ENCODE data around the gene SLIT1. TPM values are rescaled to one million over a fixed set of nuclear protein-coding genes. Genes with fewer than 3 reads are reported as not detected.

SLIT1 gene
- total and polyA plus RNA-seq, 2 of the 8 experiments (the other 6 are each of a cell fraction or from before 2014, with no cell fraction given) = 0.70 to 0.88 TPM

DNA sequence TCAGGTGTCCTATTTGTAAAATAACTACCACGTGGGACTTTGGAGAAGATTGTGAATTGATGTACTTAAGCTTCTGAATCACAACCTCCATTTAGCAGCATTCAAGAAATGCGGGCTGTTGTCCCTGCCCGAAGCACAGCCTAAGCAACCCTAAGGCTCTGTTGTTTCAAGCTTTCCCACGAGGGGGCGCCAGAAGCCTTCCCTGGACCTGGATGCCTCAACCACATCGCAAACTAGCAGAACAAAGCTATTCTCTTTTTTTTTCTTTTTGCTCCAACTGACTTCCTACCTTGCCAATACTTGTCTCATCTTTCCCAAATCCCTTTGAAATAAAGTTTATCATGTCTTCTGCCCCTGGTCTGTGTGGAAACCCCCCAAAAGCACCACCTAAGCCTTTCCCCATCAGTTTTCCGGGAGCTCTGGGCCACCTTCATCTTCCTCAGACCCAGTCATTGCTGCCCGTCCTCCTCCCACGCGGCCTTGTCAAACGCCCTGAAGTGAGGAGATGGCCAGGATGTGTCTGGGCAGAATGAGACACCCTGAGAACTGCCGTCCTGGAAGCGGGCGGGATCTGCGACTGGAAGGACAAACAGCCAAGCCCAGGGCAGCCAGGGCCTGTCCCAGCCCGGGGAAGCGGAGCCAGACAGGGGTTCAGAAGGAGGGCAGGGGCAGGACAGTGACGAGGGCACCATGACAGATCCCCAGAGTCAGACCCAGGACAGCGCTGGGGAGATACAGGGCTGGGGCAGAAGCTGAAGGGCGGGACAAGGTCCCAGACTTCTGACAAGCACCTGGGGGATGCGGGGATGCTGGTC, 112.7 kb downstream of the SLIT1 start (continued):
- TF ChIP-seq YY1 (IDR thresholded peaks at IDR 0.05; ENCODE audit: low read depth, low read length) = no peak
- no peak for TF ChIP-seq POLR2AphosphoS5 (IDR thresholded peaks at IDR 0.05; ENCODE audit: low read depth, low read length)
- TF ChIP-seq CHD1 (IDR thresholded peaks at IDR 0.05; ENCODE audit: low read depth, low read length) = no peak
- TF ChIP-seq CTBP2 (IDR thresholded peaks at IDR 0.05; ENCODE audit: borderline replicate concordance, insufficient read depth, insufficient read length, low read length) = no peak
- peak in 1 of 2 experiments; percentile 22; a peak in 1 of 3 replicates for TF ChIP-seq EP300 (IDR thresholded peaks at IDR 0.05; ENCODE audit: borderline replicate concordance in 1 of 2, low read depth in 2 of 2, low read length in 2 of 2)
- no peak for TF ChIP-seq CBX8 (IDR thresholded peaks at IDR 0.05; ENCODE audit: borderline replicate concordance, low read depth, low read length)
- peak; percentile 36; the same call in 1 of the 2 replicates for TF ChIP-seq GABPA (IDR thresholded peaks at IDR 0.05; ENCODE audit: borderline replicate concordance, insufficient read depth, low read length)
- TF ChIP-seq POLR2A (IDR thresholded peaks at IDR 0.05; ENCODE audit: control extremely low read depth in 1 of 2, low read depth in 2 of 2, low read length in 2 of 2) = no peak
- TF ChIP-seq, protein P1, sequence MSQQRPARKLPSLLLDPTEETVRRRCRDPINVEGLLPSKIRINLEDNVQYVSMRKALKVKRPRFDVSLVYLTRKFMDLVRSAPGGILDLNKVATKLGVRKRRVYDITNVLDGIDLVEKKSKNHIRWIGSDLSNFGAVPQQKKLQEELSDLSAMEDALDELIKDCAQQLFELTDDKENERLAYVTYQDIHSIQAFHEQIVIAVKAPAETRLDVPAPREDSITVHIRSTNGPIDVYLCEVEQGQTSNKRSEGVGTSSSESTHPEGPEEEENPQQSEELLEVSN (IDR thresholded peaks at IDR 0.05) = no peak
- no peak for TF ChIP-seq BACH1 (IDR thresholded peaks at IDR 0.05; ENCODE audit: low read length)
- TF ChIP-seq FOSL1 (IDR thresholded peaks at IDR 0.05; ENCODE audit: insufficient read depth, low read depth, low read length) = no peak
- TF ChIP-seq BCL11A (IDR thresholded peaks at IDR 0.05; ENCODE audit: low read depth in 2 of 2, low read length in 2 of 2) = no peak
- no peak for TF ChIP-seq TCF12 (IDR thresholded peaks at IDR 0.05; ENCODE audit: low read depth, low read length)
- no peak for TF ChIP-seq SIN3A (conservative IDR thresholded peaks at IDR 0.05 in 1 of 2, IDR thresholded peaks at IDR 0.05 in 1 of 2; ENCODE audit: low read depth in 1 of 2, low read length in 2 of 2)
- TF ChIP-seq ASH2L (IDR thresholded peaks at IDR 0.05; ENCODE audit: low read length) = no peak
- no peak for TF ChIP-seq PHF8 (conservative IDR thresholded peaks at IDR 0.05; ENCODE audit: low read depth, low read length)
- no peak for TF ChIP-seq NRF1 (IDR thresholded peaks at IDR 0.05; ENCODE audit: low read depth, low read length)
- no peak for TF ChIP-seq SRF (IDR thresholded peaks at IDR 0.05; ENCODE audit: low read depth, low read length)
- TF ChIP-seq RBBP5 (IDR thresholded peaks at IDR 0.05; ENCODE audit: borderline replicate concordance, low read depth, low read length) = no peak
- no peak for TF ChIP-seq POU5F1 (IDR thresholded peaks at IDR 0.05; ENCODE audit: low read depth, low read length)

All from H1 (cell line).